RCC 7860 (cell line): ENCODE results near the gene MYO9B.

Source experiments
- DNase-seq: peaks from one replicate; pipeline ENCODE4 v3.0.0-alpha.2; 2015; ENCODE audit warnings: low spot score
- FAIRE-seq: peaks from 2 replicates; lab custom pipeline; 2012; peaks lifted over from hg19 to GRCh38; lab: Jason Lieb, UNC

MYO9B gene

DNA sequence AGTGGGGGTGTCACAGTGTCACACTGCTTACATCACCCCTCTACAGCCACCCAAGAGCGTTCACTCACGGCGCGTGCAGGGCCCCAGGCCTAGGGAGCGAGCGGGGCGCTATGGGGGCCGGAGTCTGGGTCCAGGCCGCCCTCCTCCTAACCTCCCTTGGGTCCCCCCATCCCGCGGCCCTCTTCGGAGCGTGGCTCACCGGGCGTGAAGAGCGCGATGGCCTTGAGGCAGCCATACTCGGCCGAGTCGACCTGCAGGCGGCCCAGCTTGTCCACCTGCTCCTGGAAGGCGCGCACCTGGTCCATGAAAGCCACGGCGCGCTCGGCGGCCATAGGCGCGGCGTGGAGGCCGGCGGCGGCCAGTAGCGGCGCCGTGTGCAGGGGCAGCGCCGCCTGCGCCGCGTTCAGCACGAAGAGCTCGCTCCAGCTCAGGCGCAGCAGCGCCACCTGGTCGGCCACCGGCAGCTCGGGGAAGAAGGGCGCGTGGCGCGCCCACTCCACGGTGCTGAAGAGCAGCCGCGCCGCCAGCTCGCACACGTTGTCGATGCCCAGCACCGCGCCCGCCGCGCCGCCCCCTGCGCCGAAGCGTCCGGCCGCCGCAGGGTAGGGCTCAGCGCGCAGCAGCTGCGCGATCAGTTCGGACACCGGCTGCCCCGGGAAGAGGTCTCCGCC is 159.9 kb downstream of the MYO9B start:
- DNase-seq (peak; percentile 40), FAIRE-seq (no peak)

DNA sequence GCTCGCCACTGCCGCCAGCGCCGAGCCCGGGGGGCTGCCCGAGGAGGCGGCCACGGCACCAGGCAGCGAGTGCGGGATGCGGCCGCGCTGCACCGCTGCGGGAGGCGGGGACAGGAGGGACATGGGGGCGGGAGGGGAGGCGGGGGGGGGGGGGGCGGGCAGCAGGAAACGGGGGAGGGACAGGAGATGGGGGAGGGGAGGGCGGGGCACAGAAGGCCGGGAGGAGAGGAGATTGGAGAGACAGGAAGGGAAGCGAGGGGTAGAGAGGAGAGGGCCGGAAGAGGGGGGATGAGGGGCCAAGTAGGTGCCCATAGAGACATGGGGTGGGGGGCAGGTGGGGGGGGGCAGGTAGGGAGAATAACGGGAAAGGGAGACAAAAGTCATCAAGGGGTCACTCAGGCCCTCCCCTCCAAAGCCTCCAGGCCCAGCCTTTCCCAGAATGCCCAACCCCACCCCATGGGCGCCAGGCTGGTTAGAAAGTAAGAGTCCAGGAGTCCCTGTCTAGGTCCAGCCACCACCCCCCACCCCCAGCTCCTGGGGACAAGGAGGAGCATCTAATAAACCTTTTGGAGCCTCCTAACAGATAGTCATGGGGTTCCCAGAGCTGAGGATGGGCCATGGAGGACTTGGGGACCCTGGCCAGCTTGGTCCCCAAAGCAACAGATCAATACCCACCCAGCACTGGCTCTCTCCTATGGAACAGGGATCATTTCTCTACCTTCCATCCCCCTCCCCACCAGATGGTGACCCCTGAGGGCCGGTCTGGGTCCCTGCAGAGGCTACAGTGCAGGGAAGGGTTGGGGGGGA is 160.6 kb downstream of the MYO9B start:
- FAIRE-seq (no peak), DNase-seq (no peak)

- no peak for DNase-seq
- no peak for FAIRE-seq
Measured at GRCh38 chr19:17236811-17237543, 161.4 kb downstream of the MYO9B start.

DNA sequence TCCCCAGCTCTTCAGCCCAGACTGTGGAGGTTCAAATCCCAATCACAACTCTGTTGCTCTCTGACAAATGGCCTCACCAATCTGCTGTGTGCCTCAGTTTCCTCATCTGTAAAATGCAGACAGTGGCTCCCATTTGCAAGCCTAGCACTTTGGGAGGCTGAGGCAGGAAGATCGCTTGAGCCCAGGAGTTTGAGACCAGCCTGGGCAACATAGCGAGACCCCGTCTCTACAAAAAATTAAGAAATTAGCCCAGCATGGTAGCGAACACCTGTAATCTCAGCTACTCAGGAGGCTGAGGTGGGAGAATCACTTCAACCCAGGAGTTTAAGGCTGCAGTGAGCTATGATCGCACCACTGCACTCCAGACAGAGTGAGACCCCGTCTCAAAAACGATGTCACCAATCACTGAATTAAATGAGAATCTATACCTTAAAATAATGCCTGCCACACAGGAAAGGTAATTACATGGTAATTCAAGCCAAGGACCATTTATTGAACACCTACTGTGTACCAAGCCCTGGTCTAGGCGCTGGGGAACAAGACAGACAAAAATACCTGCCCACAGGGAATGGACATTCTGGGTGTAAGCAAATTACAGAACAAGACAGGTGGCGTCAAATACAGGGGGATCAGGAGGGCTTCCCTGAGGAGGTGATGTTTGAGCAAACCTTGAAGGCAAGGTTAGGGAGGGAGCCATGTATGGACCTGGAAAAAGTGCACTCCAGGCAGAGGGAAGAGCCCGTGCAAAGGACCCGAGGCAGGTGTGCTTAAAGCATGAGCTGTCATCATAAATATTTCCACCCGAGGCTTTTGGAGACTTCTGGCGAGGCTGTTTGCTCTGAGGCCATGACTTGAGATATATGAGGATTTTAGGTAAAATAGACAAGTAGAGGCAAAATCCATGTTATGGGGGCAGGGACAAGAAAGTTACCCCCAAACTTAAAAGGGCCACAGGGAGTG is 162.4 kb downstream of the MYO9B start:
- DNase-seq: no peak
- FAIRE-seq: no peak

- no peak for FAIRE-seq
- DNase-seq: no peak
Measured at GRCh38 chr19:17240062-17240752, 164.6 kb downstream of the MYO9B start.

DNA sequence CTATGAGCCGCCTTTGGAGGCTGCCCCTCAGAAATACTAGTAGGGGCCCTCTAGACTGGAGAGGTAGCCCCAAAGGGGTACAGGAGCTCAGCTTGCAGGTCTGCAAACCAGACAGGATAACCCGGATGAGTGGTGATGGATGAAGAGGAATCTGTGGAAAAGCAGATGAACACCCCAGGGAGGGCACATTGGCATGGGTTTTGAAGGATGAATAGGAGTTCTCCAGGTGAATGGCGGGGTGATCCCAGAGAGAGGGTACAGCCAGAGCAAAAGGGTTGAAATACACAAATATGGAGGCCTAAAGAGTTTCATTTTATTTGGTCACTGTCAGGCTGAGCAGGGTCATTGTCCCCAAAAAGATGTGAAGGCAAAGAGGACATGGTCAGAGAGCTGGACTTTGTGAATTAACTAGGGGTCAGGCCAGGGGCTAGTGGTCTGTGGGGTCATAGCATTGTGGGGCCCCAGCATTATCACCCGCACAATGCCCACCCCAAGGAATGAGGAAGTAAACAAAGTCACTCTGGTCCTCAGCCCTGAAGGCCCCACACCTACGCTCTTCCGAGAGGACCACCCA is 165.3 kb downstream of the MYO9B start:
- no peak for DNase-seq
- FAIRE-seq: no peak

DNA sequence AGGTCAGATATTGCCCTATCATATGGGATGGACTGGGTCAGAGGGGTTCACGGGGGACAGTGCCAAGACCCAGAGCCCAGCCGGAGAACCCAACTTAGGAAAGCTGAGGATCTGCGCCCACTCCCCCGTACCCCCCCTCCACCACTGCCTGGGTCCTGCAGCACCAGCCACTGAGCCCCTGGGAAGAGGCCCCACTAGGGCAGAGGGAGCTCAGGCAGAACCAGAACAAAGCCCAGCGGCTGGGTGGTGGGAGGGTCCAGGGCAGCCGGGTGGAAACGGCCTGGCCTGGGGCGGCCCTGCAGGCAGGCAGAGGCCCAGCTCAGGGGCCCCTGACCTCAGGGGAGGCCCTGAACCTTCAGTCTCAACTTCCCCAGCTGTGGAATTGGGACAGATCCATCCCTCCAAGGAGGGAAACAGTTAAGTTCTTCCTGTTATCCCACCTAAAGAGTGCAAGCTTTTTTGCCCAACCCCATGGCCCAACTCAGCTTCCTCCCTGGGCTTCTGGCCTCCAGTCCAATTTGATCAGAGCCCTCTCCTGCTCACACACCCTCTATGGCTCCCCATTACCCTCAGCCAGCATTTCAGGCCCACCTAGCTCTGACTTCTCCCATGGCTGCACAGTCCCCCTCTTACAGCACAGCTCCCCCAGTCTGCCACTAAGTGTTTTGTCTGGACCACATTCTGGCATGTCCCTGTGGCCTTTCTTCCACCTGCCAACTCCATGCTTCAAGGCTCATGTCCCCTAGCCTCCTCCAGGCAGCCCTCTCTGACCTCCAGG is 167.0 kb downstream of the MYO9B start:
- DNase-seq (no peak), FAIRE-seq (no peak)

DNA sequence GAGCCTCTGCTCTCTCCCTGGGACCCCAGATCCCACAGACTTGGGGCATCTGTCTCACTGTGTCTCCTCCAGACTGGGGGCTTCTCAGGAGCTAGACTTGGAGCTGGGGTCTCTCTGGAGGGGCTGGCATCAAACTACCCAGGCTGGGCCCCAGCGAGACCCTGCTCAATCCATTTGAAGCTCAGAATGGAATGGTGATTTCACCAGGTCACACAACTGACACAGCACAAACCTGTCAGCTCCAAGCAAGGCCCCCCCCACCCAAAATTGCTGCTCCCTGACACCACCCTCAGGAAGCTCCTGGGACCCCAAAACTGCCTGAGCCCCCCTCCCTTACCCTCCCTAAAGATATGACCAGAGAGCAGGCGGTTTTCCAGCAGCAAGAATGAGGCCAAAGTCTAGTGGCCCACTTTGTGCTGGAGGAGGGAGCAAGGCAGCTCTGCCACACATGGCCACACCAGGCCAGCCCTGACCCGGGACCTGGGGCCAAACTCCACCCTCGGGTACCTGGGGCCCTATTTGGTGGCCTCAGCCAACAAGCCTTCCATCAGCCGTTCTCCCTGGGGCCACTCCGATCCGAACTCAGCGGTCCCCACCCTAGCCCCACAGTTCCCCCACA is 167.7 kb downstream of the MYO9B start:
- FAIRE-seq: no peak
- no peak for DNase-seq

DNA sequence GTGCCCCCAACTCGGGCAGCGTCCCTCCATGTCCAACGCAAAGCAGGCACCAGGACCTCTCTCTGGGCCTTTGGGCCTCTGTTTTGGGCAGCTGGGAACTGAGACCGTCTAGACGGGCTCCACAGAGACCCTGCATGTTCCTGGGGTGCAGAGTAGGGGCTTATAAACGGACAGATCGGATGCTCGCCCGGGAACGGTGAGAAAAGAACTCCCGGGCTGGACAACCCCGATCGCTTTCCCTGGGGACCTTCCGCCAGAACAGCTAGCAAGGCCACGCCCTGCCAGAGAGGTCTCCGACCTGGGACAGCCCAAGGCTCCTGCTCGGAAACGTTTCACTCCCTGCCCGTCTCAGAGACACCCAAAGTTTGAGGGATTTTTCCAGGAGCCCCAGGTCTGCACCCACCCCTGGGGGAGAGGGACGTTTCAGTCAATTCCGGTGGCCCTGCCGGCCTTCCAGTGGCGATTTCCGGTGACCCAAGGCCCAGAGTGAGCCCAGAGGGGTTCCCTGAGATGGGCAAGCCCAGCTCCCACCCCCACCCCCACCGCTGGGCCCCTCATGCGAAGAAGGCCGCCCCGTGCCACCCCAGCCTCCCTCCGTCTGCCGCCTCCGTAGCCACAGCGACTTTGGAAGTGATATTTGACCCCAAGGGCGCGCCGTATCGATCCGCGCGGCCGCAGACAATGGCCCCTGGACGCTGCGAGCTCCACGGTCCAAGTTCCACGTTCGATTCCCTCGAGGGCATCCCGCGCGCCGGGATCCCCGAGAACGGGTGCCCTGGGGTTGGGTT is 168.4 kb downstream of the MYO9B start:
- DNase-seq: peak; percentile 27
- FAIRE-seq: no peak

GRCh38 chr19:17244618-17245534 is 169.3 kb downstream of the MYO9B start:
- FAIRE-seq (no peak), DNase-seq (no peak)

GRCh38 chr19:17245535-17245984 is 170.0 kb downstream of the MYO9B start, which contains the start of gene NR2F6:
TSS of gene NR2F6 (minus strand) at chr19:17245919. CDS start at chr19:17245220, 699 bp downstream.
- DNase-seq (no peak), FAIRE-seq (no peak)

DNA sequence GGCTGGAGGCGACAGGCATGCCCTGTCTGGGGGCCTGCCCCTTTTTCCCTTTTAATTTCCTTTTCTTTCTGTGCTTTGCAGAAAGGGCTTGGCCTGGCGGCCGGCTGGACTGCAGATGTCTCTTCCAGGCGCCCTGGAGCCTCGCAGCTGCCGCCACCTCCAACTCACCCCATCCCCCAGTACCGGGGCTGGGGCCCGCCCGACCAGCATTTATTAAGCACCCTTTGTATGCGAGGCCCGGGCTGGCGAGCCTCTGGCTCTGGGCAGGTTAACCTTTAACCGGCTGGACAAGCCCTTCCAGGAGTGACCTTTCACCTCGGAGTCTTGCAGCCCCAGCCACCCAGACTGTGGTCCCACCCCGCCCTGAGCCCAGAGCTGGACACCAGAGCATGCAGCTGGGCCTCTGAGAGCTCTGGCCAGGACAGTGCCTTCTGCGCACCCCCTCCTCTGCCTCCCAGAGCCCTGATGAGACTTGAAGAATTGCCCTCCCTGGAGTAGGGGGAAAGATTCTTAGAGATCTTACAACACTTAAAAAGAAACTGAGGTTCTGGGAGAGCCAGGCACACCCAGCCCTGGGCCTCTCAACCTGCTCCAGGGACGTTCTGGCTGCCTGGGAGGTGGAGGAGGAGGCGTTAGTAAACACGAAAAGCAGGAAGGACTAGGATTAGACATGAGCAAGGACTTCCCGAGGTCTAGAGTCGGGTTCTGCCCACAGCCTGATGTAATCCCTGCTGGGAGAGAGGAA is 171.3 kb downstream of the MYO9B start:
- FAIRE-seq: no peak
- peak; percentile 20 for DNase-seq

GRCh38 chr19:17248011-17248776 is 172.6 kb downstream of the MYO9B start:
- DNase-seq (no peak), FAIRE-seq (no peak)

GRCh38 chr19:17249887-17250548 is 174.4 kb downstream of the MYO9B start:
- FAIRE-seq: no peak

More at GRCh38 chr19:17249887-17250548, 174.4 kb downstream of the MYO9B start:
- no peak for DNase-seq
